GM19468 (cell line): ENCODE results near the gene CNNM1.
A peak's percentile ranks its signal among the peaks of the same experiment; 100 is the strongest.

Experiments
- ATAC-seq: cut with Tn5 transposase; IDR thresholded peaks from one replicate; pipeline ENCODE4 v1.9.1; 2021; ENCODE audit warnings: mild to moderate bottlenecking, moderate library complexity, moderate number of reproducible peaks; ENCODE audit not compliant: unreplicated experiment; ENCODE audit errors: extremely low read depth

Gene CNNM1

DNA sequence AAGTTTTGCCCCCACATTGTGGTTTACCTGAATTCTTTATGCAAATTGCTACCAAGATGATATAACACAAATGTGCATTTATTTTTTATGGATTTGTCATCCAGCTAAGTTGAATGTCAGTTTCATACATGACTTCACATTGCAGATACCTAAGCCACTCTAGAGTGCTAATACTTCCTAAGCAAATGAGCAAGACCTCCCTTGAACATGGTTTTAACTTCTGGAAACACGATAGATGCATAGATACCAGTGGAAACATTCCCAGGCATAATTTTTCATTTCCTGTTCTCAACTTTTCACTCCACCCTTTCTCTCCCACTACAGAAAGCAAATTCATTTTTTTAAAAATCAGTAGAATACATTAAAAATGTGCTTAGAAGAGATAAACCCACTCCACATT, 81.0 kb downstream of the CNNM1 start:
- no peak for ATAC-seq

DNA sequence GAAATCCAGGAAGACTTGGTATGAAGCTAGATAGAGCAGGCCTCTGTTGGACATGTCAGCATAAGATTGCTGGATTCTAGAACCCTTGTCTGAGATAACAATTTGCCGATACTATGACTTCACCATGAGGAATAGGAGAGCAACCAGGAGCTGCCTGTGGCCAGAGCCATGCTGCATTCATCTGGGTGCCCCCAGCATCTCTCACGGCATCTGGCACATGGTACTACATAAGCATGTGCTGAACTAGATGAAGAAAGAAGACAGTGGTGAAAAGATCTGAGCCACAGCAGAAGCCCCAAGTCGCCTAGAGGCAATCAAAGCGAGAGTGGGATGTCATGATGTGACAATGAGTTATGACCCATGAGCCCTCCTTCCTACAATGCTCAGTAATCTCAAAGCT, 81.7 kb downstream of the CNNM1 start:
- ATAC-seq = no peak

DNA sequence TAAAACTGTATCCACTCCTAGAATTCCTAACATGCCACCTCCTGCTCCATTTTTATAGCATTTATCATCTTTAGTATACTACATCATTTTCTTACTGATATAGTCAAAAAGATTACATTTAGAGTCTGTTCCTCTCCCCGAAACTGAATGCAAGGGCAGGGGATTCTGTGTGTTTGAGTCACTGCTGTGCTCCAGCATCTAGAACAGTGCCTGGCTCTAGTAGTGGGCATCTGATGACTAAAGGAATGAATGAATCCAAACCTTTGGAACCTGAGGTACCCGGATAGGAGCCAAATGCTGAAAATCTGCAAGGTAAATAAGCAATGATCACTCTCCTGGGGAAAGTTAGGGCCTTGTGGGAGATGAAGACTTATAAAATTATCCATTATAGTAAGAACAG, 82.4 kb downstream of the CNNM1 start:
- ATAC-seq = no peak

DNA sequence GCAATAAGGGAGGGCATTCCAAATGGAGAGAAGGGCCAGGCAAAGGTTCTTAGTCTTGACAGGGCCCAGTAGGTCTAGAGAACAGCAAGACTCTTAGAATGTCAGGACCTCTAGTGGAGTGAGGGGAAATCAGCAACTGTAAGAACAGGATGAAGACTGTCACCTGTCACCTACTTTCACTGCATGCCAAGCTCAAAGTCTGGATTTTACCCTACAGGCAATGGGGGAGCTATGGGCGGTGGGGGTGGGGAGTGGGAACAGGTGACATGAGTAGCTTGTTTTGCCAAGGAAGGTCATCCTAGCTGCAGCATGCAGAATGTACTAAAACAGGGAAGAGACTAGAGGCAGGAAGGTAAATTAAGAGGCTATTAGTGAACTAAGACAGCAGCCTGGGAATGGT, 82.9 kb downstream of the CNNM1 start:
- no peak for ATAC-seq

DNA sequence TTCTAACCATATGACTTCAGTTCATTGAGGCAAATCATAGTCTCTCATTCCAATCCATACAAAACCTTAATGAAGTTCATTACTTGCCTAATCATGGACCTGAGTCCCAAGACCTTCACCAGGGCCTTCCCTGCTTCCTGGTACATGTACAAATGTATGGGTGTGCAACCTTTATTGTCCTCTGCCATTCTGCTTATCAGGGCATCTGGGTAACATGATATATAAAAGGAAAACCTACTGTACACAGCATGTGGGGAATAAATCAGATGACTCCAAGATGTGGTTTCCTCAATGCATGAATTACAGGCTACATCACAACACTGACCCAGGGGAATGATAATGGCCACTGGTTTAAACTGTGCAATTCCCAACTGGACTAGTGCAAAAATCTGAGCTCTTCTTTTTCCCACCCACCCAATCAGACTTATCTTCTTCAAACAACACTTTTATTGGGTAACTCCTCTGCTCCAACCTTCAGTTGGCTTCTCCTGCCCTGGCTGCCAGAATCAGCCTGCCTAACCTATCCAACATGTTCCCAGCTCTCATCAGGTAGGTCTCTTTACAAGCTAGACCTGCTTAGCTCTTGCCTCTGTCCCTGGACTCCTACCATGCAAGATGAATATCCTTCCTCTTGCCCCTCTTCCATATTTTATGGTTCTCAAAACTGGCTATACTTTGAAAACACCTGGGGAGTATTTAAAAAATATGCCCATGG, 89.9 kb downstream of the CNNM1 start:
- no peak for ATAC-seq

DNA sequence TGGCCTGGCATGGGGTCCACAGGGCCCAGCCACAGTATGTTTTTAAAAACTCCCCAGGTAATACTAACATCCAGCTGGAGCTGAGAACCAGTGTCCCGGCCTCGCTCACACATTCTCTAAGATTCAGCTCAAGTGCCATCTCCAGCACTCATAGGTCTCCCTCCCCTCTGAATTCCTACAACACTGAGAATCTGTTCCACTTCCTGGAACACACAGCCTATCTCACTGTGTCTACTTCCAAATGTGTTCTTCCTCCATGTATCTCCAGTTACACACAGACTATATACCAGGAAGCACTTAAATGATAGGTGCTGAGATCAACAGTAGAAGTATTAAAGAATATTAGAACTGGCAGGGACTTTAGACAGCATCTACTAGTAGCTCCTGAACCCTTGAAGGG, 90.5 kb downstream of the CNNM1 start:
- ATAC-seq = no peak

DNA sequence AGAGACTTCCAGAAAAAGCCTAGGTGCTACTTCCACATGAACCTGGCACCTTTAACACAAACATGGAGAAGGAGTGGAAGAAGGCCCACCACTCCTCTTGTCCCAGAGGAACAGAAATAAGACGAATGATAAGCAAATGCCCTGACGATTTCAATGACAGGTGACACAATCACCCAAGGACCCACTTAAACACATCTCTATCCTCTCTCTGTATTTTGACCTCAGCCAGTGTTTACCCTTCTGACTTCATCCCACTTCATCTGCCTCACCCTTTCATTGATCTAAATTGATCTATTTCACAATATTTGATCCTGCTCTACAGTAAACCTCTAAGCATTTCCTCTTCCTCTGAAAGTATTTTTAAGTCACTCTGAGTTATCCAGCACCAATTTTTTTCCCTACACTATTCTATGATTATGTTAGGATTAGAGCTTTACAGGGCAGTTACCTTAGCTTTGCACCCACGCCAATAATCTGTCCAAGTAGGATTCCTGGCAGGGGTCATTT, 92.1 kb downstream of the CNNM1 start:
- ATAC-seq = no peak

DNA sequence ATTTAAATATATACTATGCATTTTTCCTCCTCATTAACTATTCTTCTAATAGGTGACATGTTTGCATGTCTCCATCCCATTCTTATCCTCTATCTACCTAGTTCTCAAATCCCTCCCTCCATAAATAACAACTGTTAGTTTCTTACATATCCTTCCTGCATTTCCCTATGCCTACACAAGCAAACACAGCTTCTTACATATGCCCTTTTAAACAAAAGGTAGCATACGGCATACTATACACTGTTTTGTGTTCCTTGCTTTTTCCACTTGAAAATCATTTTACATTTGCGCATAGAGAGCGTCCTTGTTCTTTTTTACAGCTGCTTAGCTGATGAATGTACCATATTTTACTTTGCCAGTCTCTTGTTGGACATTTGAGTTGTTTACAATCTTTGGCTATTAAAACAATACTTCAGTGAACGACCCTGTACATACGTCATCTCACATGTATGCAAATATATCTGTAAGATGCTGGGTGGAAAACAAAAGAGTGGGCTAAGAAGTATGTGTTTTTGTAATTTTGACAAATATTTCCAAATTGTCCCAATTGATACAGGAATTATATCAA, 93.5 kb downstream of the CNNM1 start:
- ATAC-seq = no peak

DNA sequence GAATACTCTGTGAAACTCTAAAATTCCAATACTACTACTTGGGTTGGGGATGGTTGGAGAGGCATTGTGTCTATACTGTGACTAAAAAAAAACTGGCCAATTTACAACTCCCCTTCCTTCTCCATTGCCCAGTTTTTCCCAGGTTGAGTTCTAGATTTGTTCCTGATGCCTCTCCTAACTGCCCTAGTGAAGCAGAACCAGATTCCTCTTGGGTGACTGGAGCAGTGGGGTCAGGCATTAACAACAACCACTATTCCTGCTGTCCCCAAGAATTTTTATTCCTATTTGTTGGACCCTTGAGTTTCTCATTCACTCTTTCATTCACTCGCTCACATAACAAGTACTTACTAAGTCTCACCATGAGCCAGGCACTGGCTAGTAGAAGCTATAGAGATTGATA, 95.5 kb downstream of the CNNM1 start:
- ATAC-seq = no peak

DNA sequence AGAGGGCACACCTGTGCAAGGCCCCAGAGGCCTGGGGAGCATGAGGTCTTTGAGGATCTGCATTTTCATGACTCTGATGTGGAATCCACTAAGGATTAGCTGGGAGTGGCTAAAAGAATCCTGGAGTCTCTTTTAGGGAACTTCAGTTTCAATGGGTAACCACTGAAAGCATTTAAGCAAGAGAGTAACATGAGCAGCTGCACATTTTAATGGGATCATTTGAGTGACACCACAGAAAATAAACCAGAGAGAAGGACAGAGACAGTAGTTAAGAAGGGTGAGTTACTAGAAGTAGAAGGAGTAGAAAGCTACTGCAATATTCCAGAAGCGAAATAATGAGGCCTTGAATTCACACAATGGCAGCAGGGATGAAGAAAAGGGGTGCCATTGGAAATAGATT, 96.0 kb downstream of the CNNM1 start:
- no peak for ATAC-seq

DNA sequence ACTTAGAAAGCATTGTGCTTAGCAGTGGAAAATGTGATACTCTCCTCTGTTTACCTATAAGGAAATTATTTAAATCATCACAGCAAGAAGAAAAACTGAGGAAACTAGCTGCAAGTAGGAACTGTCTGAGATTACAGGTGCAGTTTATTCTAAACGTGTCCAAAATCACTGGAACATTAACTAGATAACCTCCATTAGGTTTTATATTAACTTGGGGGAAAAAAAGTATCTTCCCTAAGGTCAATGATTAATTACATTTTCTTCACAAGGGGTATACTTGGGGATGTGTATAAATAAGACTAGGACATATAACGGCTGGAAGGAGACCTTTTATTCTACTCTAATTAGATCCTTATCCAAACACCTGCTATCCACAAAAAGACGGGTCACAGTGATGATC, 97.5 kb downstream of the CNNM1 start:
- ATAC-seq = no peak

DNA sequence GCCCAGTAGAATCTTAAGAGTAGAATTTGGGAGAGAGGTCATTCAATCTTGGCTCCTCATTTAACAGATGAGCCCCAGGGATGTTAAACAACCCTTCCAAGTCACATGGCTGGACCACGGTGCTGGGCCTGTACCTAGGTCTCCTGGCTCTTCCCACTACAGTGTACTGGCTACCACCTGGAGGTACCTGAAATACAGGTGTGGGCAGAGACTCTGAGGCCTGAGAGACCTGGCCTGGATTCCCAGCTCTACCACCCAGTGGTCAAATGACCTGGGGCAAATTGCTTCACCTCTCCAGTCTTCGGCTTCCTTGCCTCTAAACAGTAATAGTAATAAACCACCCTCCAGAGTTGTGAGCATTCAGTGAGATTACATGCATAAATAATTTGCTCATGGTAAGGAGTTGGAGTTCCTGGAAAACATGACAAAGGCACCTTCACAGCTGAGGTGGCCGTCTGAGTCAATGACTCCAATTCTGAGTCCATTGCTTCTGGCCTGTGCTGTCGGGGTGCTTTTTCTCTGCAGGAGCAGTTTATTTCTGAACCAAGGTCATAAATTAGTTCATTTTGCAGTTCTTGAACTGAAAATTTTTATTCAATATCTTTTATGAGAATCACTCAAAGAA, 98.5 kb downstream of the CNNM1 start:
- no peak for ATAC-seq

DNA sequence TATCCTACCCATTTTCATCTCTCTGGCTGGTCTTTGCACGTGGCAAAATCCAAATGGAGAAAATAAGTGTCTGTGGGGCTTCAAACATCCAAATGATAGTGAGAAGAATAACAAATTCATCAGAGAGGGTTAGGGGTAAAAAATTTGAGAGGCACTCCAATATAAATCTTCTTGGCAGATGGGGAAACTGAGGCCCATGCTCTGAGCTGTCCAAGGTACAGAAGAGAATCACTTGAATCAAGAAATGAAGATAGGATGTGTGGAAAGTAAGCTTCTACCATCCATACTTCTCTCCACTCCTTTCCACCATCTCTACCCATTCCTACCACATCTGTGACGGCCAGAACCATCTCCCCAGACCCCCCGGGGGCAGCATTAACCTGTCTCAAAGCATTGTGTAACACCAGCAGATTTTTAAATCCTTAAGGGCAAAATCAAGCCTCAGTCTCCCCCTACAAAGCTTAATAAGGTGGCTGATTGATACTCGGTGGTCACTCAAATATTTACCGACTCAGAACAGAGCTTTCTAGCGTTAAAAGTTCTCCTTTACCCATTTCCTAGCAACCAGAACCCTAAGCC, 100.5 kb downstream of the CNNM1 start:
- no peak for ATAC-seq

DNA sequence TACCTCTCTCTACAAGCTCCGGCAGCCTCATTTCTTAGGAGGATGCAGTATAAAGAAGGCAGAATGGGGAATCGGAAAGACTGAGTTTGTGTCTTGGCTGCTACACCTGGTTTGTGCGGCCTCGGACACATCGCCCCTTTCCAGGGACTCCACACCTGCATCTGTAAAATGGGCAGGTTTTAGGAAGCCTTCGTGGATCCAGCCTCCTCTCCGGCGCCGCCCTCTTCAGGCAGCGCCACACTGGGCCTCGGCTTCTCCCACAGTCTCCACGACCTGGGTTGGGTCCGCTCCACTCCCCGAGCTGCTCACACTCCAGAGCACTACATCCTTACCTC, 100.9 kb downstream of the CNNM1 start:
- no peak for ATAC-seq

DNA sequence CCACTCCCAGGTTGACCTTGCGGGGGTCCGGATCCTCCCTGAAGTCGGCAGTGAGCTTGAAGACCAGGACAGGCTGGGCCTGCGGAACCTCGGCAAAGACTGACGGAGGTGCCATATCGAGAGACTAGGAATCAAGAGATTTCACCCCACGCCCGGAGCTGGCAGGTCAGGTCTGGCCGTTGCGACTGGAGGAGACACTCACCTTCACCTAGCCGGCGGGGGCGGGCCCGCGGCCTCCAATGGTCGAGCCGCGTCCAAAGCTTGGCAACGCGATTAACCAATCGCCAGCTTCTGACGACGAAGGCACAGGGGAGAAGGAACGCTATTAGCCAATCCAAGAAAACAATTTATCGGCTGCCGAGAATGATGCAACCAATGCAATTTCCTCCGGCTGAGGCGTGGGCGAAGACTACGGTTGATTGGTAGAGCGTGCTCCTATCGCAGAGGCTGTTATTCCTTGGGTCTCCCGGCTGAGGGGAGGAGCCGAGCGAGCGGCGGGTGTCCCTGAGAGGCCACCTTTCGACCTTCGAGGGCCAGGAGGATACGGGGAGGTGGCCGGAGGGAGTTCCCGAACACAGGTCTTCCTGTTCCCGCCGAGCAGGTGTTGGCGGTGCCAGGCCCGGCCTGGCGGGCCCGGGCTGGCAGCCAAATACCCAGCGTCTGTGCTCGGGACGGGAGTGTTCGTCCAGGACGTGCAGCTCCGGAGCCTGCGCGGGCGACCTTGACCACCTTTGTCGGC, 101.5 kb downstream of the CNNM1 start, which contains the start of gene GOT1:
Gene GOT1, minus strand, starts transcription at position 174 of the 739 bp plus-strand sequence. Its CDS starts 59 bp downstream, at position 115.
- peak; percentile 97 for ATAC-seq

DNA sequence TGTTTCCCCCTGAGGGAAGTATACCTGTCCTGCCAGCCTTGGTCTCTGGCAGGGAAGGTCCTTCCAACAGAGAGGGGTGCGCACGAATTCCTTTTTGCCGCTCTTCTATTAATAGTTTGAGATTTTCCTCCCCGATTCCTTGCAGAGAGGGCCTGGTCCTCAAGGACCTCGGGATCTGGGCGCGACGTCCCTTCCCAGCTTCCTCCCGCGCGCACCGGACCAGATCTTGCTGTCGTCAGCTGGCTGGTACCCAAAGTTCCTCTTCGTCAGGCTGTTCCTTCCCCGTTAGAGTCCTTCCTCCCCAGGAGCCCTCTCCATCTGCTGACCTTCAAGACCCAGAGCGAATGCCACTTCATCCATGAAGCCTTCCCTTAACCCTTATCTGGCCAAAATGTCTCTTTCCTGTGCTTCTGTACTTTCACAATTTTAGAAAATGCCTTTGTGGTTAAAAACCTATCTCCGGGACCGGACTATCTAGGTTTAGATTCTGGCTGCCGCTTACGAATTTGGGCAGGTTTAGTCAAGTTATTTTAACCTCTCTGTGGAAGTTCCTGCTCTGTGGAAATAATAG, 102.1 kb downstream of the CNNM1 start:
- ATAC-seq = no peak

DNA sequence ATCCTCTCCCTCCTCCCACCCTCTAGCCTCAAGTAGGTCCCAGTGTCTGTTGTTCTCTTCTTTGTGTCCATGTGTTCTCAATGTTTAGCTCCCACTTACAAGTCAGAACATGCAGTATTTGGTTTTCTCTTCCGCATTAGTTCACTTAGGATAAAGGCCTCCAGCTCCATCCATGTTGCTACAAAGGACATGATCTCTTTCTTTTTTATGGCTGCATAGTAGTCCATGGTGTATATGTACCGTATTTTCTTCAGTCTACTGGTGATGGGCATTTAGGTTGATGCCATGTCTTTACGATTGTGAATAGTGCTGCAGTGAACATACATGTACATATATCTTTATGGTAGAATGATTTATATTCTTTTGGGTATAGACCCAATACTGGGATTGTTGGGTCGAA, 102.9 kb downstream of the CNNM1 start:
- no peak for ATAC-seq

DNA sequence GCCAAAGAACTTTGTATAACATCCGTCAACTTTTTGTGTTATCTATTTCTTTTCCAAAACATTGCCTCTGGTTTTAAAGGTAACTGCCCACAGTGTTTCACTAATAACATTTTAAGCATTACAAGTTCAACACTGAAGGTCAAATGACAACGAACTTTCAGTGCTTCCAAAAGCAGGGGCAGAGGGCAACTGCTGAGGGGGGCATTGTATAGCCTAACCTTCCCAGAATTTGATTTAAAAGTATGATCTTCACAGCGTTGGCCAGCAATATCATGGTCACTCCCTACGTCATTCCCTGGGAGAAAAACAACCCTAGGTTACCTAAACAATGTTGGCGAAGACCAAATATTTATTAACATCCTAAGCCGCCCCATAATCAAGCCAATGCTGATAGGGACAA, 103.7 kb downstream of the CNNM1 start:
- ATAC-seq = no peak

DNA sequence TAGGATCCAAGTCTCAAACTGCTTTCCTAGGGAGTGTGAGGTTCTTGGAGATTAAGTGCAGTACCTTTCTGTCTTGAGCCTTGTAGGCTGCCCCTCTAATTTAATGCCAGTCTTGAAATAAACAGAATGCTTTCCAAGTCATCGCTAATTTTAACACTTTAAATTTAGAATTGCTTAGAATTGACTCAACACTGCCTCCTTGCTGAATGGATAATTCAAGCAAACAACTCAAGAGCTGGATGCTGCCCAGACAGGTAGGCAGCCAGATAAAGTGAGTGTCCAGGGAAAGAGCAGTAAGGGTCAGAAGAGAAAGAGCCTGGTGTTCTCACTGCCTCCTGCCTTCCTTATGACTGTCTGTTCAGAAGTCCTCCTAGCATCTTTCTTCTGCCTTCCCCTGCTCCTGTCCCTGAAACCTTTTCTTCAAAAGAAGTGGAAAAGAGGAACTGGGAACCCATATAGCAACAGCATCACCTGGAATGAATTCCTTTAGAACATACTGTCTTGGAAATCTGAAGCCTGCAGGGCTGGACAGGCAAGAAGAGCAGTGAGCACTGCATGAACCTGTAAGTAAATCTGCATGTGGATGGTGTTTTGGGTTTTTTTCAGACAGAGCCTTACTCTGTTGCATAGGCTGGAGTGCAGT, 104.3 kb downstream of the CNNM1 start:
- ATAC-seq = no peak
